OCI-M2 (cell line): Measurements from ENCODE around the gene CHPF.
A peak's percentile ranks its signal among the peaks of the same experiment; 100 is the strongest.

Experiments
- DNase-seq: peaks from one replicate; lab custom pipeline; 2025; ENCODE audit not compliant: unreplicated experiment; lab: John Stamatoyannopoulos, UW

CHPF gene, protein sequence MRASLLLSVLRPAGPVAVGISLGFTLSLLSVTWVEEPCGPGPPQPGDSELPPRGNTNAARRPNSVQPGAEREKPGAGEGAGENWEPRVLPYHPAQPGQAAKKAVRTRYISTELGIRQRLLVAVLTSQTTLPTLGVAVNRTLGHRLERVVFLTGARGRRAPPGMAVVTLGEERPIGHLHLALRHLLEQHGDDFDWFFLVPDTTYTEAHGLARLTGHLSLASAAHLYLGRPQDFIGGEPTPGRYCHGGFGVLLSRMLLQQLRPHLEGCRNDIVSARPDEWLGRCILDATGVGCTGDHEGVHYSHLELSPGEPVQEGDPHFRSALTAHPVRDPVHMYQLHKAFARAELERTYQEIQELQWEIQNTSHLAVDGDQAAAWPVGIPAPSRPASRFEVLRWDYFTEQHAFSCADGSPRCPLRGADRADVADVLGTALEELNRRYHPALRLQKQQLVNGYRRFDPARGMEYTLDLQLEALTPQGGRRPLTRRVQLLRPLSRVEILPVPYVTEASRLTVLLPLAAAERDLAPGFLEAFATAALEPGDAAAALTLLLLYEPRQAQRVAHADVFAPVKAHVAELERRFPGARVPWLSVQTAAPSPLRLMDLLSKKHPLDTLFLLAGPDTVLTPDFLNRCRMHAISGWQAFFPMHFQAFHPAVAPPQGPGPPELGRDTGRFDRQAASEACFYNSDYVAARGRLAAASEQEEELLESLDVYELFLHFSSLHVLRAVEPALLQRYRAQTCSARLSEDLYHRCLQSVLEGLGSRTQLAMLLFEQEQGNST

GRCh38 chr2:219543596-219544358 lies at the start of gene CHPF, which contains the start of gene TMEM198:
TSS of gene CHPF (minus strand) at chr2:219543809. CDS start at chr2:219543538, 271 bp downstream.
TSS of gene TMEM198 (plus strand) at chr2:219544028. CDS start at chr2:219544728, 700 bp downstream.
- DNase-seq: peak; percentile 86

DNA sequence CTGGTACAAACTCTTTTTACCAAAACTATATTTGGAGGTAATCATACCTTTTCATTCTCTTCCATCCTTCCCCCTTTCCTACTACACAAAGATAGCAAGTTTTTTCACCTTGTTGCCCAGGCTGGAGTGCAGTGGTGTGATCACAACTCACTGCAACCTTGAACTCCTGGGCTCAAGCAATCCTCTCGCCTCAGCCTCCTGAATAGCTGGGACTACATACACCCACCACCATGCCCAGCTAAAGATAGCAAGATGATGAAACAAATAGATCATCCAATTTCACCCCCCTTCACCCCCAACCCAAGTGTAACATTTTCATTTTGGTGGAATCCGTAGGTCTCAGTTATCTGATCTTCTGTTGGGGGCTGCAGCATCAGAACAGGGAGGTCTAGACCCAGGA lies 49.5 kb upstream of the CHPF start:
- no peak for DNase-seq

- DNase-seq: no peak
These were observed 49.1 kb upstream of the CHPF start for GRCh38 chr2:219592736-219593135.

DNA sequence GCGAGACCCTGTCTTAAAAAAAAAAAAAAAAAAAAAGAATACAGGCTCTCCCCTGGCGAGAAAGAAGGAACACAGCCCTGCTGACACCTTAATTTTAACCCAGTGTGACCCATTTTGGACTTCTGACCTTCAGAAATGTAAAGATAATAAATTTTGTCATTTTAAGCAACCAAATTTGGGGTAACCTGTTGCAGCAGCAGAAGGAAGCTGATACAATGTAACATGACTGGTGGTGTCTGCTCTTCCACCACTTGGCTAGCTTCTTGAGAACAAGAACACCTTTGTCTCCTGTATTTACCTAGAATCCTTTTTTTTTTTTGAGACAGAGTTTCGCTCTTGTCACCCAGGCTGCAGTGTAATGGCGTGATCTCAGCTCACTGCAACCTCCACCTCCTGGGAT lies 47.5 kb upstream of the CHPF start:
- DNase-seq: no peak

DNA sequence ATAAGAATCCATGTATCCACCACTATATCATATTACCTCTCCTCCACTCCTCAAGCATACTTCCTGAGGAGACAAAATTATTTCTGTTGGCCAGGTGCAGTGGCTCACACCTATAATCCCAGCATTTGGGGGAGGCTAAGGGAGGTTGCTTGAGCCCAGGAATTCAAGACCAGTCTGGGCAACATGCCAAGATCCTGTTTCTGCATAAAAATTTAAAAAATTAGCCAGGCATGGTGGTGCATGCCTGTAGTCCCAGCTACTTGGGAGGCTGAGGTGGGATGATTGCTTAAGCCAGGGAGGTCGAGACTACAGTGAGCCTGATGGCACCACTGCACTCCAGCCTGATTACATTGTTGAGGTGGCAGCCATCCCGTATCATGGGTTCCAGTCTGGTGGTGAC lies 37.7 kb upstream of the CHPF start:
- no peak for DNase-seq

GRCh38 chr2:219578811-219579613 lies 35.4 kb upstream of the CHPF start:
- DNase-seq: no peak

- no peak for DNase-seq
These were observed 33.1 kb upstream of the CHPF start for GRCh38 chr2:219576505-219577388.

DNA sequence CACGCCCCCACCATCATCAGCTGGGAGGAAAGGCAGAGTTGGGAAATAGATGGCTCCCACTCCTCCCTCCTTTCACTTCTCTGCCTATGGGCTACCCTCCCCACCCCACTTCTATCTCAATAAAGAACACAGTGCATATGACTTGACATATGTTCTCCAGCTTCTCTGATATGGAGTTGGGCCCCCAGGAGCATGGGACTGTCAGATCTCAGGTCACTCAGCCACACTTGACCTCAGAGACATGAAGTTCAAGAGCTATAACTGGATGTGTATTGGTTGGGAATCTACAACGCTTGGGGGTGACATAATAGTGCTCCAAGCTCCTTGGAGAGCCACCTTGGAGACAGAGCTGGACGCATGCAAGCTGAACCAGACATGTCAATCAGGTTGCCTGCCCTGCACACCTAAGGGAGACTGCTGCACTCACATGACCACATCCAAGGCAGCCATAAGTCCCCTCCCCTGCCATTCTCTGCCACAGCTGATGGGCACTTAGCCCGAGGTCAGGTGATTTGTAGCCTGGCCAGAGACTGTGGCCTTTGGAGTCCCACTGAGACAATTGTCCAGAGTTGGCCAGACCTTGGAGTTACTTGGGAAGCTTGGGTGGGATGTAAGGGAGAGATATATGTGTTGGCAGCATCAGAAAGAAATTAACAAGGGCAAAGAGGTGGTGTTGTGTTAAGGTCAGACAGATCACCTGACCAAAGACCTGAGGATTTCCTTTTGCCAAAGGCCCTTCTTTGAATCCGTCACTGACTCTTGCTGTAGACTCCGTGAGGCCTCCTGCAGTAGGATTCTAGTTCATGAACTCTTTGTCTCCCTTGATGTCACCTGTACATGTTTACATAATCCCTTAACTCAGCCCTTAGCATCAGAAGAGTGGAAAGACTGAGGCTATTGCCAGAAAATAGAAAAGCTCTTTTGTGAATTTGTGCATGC lies 32.2 kb upstream of the CHPF start:
- DNase-seq: no peak

- DNase-seq: no peak
These were observed 31.1 kb upstream of the CHPF start for GRCh38 chr2:219574484-219575311.

- DNase-seq: no peak
These were observed 29.6 kb upstream of the CHPF start for GRCh38 chr2:219573166-219573565.

- no peak for DNase-seq
These were observed 28.8 kb upstream of the CHPF start, which contains the start of gene INHA for GRCh38 chr2:219572237-219573001. TSS of gene INHA (plus strand) at chr2:219572310. CDS start at chr2:219572375, 65 bp downstream.

GRCh38 chr2:219571311-219572236 lies 28.0 kb upstream of the CHPF start, which contains the start of gene OBSL1:
TSS of gene OBSL1 (minus strand) at chr2:219571539. CDS start at chr2:219571232, 307 bp downstream.
- DNase-seq: no peak

- DNase-seq: no peak
These were observed 27.3 kb upstream of the CHPF start for GRCh38 chr2:219570924-219571310.

- no peak for DNase-seq
These were observed 26.8 kb upstream of the CHPF start for GRCh38 chr2:219570194-219570923.

DNA sequence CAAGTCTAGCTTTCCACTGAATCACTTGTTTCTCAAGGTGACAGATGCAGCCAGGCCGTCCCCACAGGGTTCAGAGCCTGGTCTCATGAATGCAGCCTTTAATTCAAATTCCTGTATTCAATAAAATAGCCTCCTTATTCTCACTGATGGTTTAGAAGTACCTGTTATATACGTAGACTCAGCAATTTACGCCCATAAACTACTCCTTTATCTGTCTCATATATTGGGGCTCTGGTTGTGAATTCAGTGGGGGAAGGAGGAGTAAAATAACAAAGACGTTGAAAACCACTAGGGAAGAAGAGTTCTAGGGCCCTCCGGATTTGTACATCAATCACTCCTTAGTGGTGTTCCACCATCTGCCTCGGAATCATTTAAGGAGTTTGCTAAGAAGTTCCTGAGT lies 26.0 kb upstream of the CHPF start:
- no peak for DNase-seq
